Measurements from ENCODE around the gene NEMP2. TPM values are rescaled to one million over a fixed set of nuclear protein-coding genes. Genes with fewer than 3 reads are reported as not detected.

NEMP2 gene
- total and polyA plus RNA-seq, 2 of the 4 experiments (the other 2 are of a cell fraction): 1.1 to 1.3 TPM

DNA sequence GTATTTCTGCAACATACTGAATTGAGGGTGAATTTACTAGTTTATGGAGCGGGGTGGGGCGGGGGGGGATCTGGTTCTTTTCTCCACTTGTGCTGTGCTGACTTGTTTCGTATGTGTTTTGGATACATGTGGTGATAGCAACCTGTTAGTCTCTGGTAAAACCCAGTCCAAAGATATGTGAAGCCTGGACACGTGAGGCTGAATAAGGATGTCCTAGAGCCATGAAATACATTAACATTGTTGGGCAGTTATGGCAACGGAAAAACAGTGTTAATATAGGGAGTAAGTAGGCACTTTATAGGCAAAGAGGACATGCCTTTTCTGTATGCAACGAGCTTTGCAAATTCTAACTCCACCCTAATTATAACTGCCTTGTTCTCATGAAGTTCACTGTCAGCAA is 42.1 kb upstream of the NEMP2 start:
- Histone ChIP-seq H3K23ac (ENCODE audit: low read depth, low read length) (no peak overlapping the region; the same call in 1 of the 2 replicates), H3K79me1 (ENCODE audit: low read depth in 1 of 2, low read length in 2 of 2) (no peaks in the 10 kb centered on the region), H2BK5ac (ENCODE audit: low read depth, low read length, poor library complexity, severe bottlenecking) (no peak overlapping the region), H4K5ac (ENCODE audit: low read depth, low read length) (no peak overlapping the region), H3K9ac (ENCODE audit: low read depth, low read length) (no peak overlapping the region), H3K9me1 (ENCODE audit: insufficient read depth, low read length) (no peaks in the 10 kb centered on the region; the same call in 1 of the 2 replicates), H3K9me3 (ENCODE audit: control insufficient read depth, insufficient read depth, low read length) (no peaks in the 10 kb centered on the region), H2BK20ac (ENCODE audit: low read depth, low read length) (no peak overlapping the region), H3K4me2 (ENCODE audit: low read depth, low read length) (no peak overlapping the region), H2BK120ac (ENCODE audit: low read depth, low read length) (no peak overlapping the region), H3K36me3 (ENCODE audit: control insufficient read depth, insufficient read depth, low read length) (no peaks in the 10 kb centered on the region), H3K18ac (ENCODE audit: low read depth, low read length) (no peak overlapping the region), H4K91ac (ENCODE audit: insufficient read depth, low read depth, low read length) (no peak overlapping the region), H3K4ac (ENCODE audit: low read depth, low read length) (no peak overlapping the region), H3K27me3 (ENCODE audit: control insufficient read depth, insufficient read depth, low read length) (no peaks in the 10 kb centered on the region), H4K20me1 (ENCODE audit: insufficient read depth, low read length) (no peaks in the 10 kb centered on the region), H2AFZ (replicated peaks; ENCODE audit: low read length, poor library complexity) (no peak overlapping the region), H2BK15ac (ENCODE audit: low read depth, low read length) (no peak overlapping the region), H4K8ac (ENCODE audit: low read depth in 2 of 2, low read length in 2 of 2) (no peak overlapping the region), H3K56ac (ENCODE audit: extremely low read depth, insufficient read depth, low read length) (no peak overlapping the region), H3K27ac (ENCODE audit: insufficient read depth, low read length) (no peak overlapping the region), H3K4me1 (ENCODE audit: control insufficient read depth, insufficient read depth, low read length) (peaks cover 2% of the 10 kb centered on the region; the same call in 1 of the 2 replicates), H3K4me3 (ENCODE audit: insufficient read depth, low read depth, low read length) (no peak overlapping the region), H2AK5ac (ENCODE audit: low read depth, low read length) (no peak overlapping the region), H3K14ac (replicated peaks; ENCODE audit: low read depth, low read length) (no peak overlapping the region), H2AK9ac (replicated peaks; ENCODE audit: low read depth, low read length, poor library complexity) (no peak overlapping the region)
- CTCF ChIA-PET: no interaction called here
- in situ Hi-C loops (cut with MboI; ENCODE audit: low sequenced_read_pairs): no loop called here
- dilution Hi-C loops (cut with HindIII; ENCODE audit: low sequenced_read_pairs, unreplicated experiment): no loop called here
- WGBS, 2 experiments (ENCODE audit: extremely low coverage in 2 of 2, insufficient read length in 1 of 2): 100% methylated on average over 1 of the region's 6 CpGs; no CpG with 5 or more reads in 1 of the 2 experiments
- no peak for ATAC-seq (ENCODE audit: low read depth)
- no peak for DNase-seq
- TF ChIP-seq CEBPB (IDR thresholded peaks at IDR 0.05; ENCODE audit: low read depth, low read length) (no peak), MAFK (IDR thresholded peaks at IDR 0.05; ENCODE audit: low read depth, low read length) (no peak), SMC3 (IDR thresholded peaks at IDR 0.05; ENCODE audit: low read depth, low read length) (no peak), BHLHE40 (IDR thresholded peaks at IDR 0.05; ENCODE audit: low read depth, low read length) (no peak), MXI1 (IDR thresholded peaks at IDR 0.05; ENCODE audit: borderline replicate concordance, low read depth, low read length) (no peak), CHD1 (IDR thresholded peaks at IDR 0.05; ENCODE audit: low read depth, low read length) (no peak), NFE2L2 (IDR thresholded peaks at IDR 0.05; ENCODE audit: low read depth, low read length) (no peak), POLR2A (IDR thresholded peaks at IDR 0.05; ENCODE audit: low read depth, low read length) (no peak), RFX5 (IDR thresholded peaks at IDR 0.05; ENCODE audit: low read depth, low read length) (no peak), FOS (IDR thresholded peaks at IDR 0.05; ENCODE audit: low read depth, low read length) (no peak), MAZ (IDR thresholded peaks at IDR 0.05; ENCODE audit: borderline replicate concordance, low read depth, low read length) (no peak), RCOR1 (IDR thresholded peaks at IDR 0.05; ENCODE audit: insufficient replicate concordance, low read length) (no peak)
- TF ChIP-seq, protein P1, sequence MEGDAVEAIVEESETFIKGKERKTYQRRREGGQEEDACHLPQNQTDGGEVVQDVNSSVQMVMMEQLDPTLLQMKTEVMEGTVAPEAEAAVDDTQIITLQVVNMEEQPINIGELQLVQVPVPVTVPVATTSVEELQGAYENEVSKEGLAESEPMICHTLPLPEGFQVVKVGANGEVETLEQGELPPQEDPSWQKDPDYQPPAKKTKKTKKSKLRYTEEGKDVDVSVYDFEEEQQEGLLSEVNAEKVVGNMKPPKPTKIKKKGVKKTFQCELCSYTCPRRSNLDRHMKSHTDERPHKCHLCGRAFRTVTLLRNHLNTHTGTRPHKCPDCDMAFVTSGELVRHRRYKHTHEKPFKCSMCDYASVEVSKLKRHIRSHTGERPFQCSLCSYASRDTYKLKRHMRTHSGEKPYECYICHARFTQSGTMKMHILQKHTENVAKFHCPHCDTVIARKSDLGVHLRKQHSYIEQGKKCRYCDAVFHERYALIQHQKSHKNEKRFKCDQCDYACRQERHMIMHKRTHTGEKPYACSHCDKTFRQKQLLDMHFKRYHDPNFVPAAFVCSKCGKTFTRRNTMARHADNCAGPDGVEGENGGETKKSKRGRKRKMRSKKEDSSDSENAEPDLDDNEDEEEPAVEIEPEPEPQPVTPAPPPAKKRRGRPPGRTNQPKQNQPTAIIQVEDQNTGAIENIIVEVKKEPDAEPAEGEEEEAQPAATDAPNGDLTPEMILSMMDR (conservative IDR thresholded peaks at IDR 0.05; ENCODE audit: low read depth, low read length): no peak
- TF ChIP-seq, protein P2, sequence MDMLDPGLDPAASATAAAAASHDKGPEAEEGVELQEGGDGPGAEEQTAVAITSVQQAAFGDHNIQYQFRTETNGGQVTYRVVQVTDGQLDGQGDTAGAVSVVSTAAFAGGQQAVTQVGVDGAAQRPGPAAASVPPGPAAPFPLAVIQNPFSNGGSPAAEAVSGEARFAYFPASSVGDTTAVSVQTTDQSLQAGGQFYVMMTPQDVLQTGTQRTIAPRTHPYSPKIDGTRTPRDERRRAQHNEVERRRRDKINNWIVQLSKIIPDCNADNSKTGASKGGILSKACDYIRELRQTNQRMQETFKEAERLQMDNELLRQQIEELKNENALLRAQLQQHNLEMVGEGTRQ (IDR thresholded peaks at IDR 0.05; ENCODE audit: low read depth, low read length): no peak
- BruUV-seq (replicated peaks): no TSS peak
- intact Hi-C loops (cut with micrococcal nuclease): no loop called here
- POLR2A ChIA-PET (ENCODE audit: unreplicated experiment): no interaction called here
